ENCODE measurements around the gene NEMF.
"Not testable (repeated sequence)": the region's sequence is repeated elsewhere in the genome, so short reads cannot be mapped to it uniquely, and the experiment has no call there.

DNA sequence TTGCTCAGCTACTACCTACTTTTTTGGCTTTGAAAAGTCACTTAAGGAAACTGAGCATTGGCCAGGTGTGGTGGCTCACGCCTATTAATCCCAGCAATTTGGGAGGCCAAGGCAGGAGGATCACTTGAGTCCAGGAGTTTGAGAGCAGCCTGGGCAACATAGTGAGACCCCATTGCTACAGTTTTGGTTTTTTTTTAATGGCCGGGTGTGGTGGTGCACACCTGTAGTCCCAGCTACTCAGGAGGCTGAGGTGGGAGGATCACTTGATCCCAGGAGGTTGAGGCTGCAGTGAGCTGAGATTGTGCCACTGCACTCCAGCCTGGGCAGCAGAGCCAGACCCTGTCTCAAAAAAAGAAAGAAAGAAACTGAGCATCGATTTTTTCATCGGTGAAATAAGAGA lies 116.9 kb downstream of the NEMF start:
- TF ChIP-seq, protein P1, sequence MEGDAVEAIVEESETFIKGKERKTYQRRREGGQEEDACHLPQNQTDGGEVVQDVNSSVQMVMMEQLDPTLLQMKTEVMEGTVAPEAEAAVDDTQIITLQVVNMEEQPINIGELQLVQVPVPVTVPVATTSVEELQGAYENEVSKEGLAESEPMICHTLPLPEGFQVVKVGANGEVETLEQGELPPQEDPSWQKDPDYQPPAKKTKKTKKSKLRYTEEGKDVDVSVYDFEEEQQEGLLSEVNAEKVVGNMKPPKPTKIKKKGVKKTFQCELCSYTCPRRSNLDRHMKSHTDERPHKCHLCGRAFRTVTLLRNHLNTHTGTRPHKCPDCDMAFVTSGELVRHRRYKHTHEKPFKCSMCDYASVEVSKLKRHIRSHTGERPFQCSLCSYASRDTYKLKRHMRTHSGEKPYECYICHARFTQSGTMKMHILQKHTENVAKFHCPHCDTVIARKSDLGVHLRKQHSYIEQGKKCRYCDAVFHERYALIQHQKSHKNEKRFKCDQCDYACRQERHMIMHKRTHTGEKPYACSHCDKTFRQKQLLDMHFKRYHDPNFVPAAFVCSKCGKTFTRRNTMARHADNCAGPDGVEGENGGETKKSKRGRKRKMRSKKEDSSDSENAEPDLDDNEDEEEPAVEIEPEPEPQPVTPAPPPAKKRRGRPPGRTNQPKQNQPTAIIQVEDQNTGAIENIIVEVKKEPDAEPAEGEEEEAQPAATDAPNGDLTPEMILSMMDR (IDR thresholded peaks at IDR 0.05), result not testable (repeated sequence)
- TF ChIP-seq POLR2A (IDR thresholded peaks at IDR 0.05); EP300 (IDR thresholded peaks at IDR 0.05; ENCODE audit: low read depth): not testable (repeated sequence)
